ENCODE results near the gene LRAT.

DNA sequence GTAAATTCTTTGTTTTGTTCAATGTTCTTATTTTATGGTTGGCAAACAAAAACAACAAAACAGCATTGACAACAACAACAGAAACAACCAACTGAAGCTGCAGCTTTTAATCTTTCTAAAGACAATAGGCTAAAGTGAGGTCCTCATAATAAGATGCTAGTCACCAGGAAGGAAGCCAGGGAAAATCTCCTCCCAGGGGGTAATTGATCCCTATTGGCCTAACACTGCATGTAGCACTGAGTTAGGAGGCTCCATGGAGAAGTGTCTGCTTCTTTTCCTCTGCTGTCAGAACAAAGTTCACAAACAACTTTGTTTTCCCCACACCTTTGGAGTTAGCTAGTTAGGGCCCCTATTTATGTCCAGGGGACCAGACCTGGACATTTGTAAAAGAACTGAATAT lies 4.7 kb upstream of the LRAT start:
- TF ChIP-seq, protein P1, sequence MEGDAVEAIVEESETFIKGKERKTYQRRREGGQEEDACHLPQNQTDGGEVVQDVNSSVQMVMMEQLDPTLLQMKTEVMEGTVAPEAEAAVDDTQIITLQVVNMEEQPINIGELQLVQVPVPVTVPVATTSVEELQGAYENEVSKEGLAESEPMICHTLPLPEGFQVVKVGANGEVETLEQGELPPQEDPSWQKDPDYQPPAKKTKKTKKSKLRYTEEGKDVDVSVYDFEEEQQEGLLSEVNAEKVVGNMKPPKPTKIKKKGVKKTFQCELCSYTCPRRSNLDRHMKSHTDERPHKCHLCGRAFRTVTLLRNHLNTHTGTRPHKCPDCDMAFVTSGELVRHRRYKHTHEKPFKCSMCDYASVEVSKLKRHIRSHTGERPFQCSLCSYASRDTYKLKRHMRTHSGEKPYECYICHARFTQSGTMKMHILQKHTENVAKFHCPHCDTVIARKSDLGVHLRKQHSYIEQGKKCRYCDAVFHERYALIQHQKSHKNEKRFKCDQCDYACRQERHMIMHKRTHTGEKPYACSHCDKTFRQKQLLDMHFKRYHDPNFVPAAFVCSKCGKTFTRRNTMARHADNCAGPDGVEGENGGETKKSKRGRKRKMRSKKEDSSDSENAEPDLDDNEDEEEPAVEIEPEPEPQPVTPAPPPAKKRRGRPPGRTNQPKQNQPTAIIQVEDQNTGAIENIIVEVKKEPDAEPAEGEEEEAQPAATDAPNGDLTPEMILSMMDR (IDR thresholded peaks at IDR 0.05; ENCODE audit: low read depth, low read length), result no peak
- no peak for TF ChIP-seq EZH2phosphoT487 (IDR thresholded peaks at IDR 0.05; ENCODE audit: low read depth)
